Dendritic cell treated with granulocyte-macrophage colony-stimulating factor and Interleukin-4, amounts not matched to agents 40 ng/mL and 50 ng/mL, for 4 days (primary cell): ENCODE measurements around the gene SLC6A7.

Experiments used
- H3K27ac Mint-ChIP-seq: one replicate; pipeline ENCODE4 v1.8.0; 2022; ENCODE audit warnings: mild to moderate bottlenecking, mixed read lengths
- H3K27me3 Mint-ChIP-seq: one replicate; pipeline ENCODE4 v1.8.0; 2022; ENCODE audit warnings: mild to moderate bottlenecking, mixed read lengths
- H3K36me3 Mint-ChIP-seq: one replicate; pipeline ENCODE4 v1.8.0; 2022; ENCODE audit warnings: low read depth, mixed read lengths
- H3K4me1 Mint-ChIP-seq: one replicate; pipeline ENCODE4 v1.8.0; 2022; ENCODE audit warnings: low read depth, mixed read lengths
- H3K4me3 Mint-ChIP-seq: one replicate; pipeline ENCODE4 v1.8.0; 2022; ENCODE audit warnings: mild to moderate bottlenecking, moderate library complexity, mixed read lengths
- H3K9me3 Mint-ChIP-seq: one replicate; pipeline ENCODE4 v1.8.0; 2022; ENCODE audit warnings: mixed read lengths
- intact Hi-C: fragments of 100-400 bp; cut with micrococcal nuclease; formaldehyde crosslinking; loops from one replicate; pipeline ENCODE4 v1.15.0; 2022

SLC6A7 gene

GRCh38 chr5:150161242-150162141, 28.4 kb upstream of the SLC6A7 start:
- Mint-ChIP-seq H3K27me3 (peaks cover 37% of the 10 kb centered on the region), H3K36me3 (no peaks in the 10 kb centered on the region), H3K27ac (no peak overlapping the region), H3K9me3 (no peaks in the 10 kb centered on the region), H3K4me3 (no peak overlapping the region), H3K4me1 (peaks cover 34% of the 10 kb centered on the region)
- intact Hi-C loops, result loop anchor here (1.0 kb wide), 1 partner anchor 57 kb away; no protein-coding TSS in a partner anchor

- H3K36me3 Mint-ChIP-seq, result no peaks in the 10 kb centered on the region
- H3K27me3 Mint-ChIP-seq, result peaks cover 32% of the 10 kb centered on the region
- no peaks in the 10 kb centered on the region for H3K9me3 Mint-ChIP-seq
- H3K4me1 Mint-ChIP-seq, result peaks cover 34% of the 10 kb centered on the region
- intact Hi-C loops, result no loop called here
- H3K4me3 Mint-ChIP-seq, result no peak overlapping the region
- H3K27ac Mint-ChIP-seq, result no peak overlapping the region
Measured at GRCh38 chr5:150162142-150162513, 27.7 kb upstream of the SLC6A7 start.

DNA sequence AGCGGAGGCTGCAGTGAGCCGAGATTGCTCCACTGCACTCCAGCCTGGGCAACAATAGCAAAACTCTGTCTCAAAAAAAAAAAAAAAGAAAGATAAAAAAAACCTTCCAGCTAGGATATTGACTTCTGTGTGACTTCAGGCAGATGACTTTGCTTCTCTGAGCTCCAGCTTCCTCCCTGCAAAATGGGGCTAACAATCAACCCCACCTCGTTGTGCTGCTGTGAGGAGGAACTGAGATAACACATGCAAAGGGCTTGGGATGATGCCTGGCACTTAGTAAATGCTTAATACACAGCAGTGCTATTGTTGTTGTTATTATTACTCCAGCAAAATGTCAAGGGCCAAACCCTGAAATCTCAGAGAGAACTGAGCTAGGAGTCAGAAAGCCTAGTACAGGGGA, 26.8 kb upstream of the SLC6A7 start:
- intact Hi-C loops, result no loop called here
- H3K4me1 Mint-ChIP-seq, result peaks cover 38% of the 10 kb centered on the region
- H3K4me3 Mint-ChIP-seq, result no peak overlapping the region
- H3K27ac Mint-ChIP-seq, result no peak overlapping the region
- H3K36me3 Mint-ChIP-seq, result no peaks in the 10 kb centered on the region
- H3K27me3 Mint-ChIP-seq, result peaks cover 33% of the 10 kb centered on the region
- no peaks in the 10 kb centered on the region for H3K9me3 Mint-ChIP-seq

- peak overlapping the region; percentile 67 for H3K27ac Mint-ChIP-seq
- H3K9me3 Mint-ChIP-seq, result no peaks in the 10 kb centered on the region
- peaks cover 39% of the 10 kb centered on the region for H3K4me1 Mint-ChIP-seq
- intact Hi-C loops, result no loop called here
- peaks cover 37% of the 10 kb centered on the region for H3K27me3 Mint-ChIP-seq
- H3K4me3 Mint-ChIP-seq, result no peak overlapping the region
- H3K36me3 Mint-ChIP-seq, result no peaks in the 10 kb centered on the region
Measured at GRCh38 chr5:150163547-150164059, 26.3 kb upstream of the SLC6A7 start.

DNA sequence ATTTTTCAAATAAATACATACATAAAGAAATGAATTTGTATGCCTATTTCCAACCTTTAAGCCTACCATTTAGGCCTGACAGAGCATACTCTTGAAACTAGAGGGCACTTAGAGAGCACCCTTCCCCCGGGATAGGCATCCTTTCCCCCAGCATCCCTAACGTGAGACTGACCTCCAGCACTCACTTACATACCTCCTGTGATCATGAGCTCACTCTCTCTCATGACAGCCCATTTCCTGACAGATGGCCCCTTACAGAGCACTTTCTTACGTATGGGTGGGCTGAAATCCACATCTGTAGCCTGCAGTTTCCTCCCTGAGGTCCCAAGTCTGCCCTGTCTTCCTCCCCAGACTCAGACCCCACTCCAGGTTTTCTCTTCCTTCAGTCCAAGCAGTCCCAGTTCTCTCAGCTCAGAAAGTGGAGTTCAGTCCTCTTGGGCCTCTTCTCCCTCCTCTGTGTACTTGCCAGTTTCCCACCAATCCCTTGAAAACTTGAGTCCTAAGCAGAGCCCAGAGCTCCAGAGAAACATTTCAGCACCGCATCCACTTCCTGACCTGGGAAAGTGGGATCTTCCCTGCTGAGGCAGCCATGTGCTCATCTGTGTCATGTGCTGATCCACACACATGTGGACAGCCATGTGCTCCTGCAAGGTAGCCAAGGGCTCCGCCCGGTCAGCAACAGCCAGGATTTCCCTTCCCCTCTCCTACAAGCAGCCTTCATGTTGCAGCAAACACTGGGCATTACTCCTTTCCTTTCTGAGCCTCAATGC, 25.5 kb upstream of the SLC6A7 start:
- Mint-ChIP-seq H3K4me3 (no peak overlapping the region), H3K9me3 (no peaks in the 10 kb centered on the region), H3K36me3 (no peaks in the 10 kb centered on the region), H3K27me3 (peaks cover 45% of the 10 kb centered on the region), H3K27ac (peak overlapping the region; percentile 67), H3K4me1 (peaks cover 45% of the 10 kb centered on the region)
- intact Hi-C loops, result no loop called here

- H3K27ac Mint-ChIP-seq, result no peak overlapping the region
- H3K9me3 Mint-ChIP-seq, result no peaks in the 10 kb centered on the region
- H3K4me1 Mint-ChIP-seq, result peaks cover 45% of the 10 kb centered on the region
- H3K27me3 Mint-ChIP-seq, result peaks cover 61% of the 10 kb centered on the region
- H3K36me3 Mint-ChIP-seq, result no peaks in the 10 kb centered on the region
- intact Hi-C loops, result no loop called here
- H3K4me3 Mint-ChIP-seq, result no peak overlapping the region
Measured at GRCh38 chr5:150166037-150166649, 23.7 kb upstream of the SLC6A7 start.

DNA sequence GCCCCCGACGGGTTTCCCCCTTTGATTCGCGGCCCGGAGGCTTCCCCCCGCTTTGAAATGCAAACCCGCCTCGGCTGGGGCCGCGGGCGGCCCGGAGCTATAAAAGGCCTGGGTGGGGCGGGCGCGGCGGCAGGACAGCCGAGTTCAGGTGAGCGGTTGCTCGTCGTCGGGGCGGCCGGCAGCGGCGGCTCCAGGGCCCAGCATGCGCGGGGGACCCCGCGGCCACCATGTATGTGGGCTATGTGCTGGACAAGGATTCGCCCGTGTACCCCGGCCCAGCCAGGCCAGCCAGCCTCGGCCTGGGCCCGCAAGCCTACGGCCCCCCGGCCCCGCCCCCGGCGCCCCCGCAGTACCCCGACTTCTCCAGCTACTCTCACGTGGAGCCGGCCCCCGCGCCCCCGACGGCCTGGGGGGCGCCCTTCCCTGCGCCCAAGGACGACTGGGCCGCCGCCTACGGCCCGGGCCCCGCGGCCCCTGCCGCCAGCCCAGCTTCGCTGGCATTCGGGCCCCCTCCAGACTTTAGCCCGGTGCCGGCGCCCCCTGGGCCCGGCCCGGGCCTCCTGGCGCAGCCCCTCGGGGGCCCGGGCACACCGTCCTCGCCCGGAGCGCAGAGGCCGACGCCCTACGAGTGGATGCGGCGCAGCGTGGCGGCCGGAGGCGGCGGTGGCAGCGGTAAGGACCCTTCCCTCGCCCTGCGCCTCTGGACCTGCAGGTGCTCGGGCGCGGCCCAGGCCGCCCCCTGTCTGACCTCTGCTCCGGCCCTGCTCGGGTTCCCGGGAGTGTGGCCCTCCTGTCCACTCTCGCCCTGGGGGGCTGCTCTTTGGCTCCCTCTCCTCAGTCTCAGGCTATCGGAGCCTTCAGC, 23.0 kb upstream of the SLC6A7 start, which contains the start of gene CDX1:
TSS of gene CDX1 (plus strand) at position 129 of the 862 bp plus-strand sequence. CDS start at position 228, 99 bp downstream.
- Mint-ChIP-seq H3K4me1 (peaks cover 41% of the 10 kb centered on the region), H3K27me3 (peaks cover 61% of the 10 kb centered on the region), H3K36me3 (no peaks in the 10 kb centered on the region), H3K4me3 (no peak within 1 kb of the TSS), H3K27ac (no peak within 1 kb of the TSS), H3K9me3 (no peaks in the 10 kb centered on the region)
- intact Hi-C loops, result no loop called here

- Mint-ChIP-seq H3K27me3 (peaks cover 66% of the 10 kb centered on the region), H3K27ac (no peak overlapping the region)
- intact Hi-C loops, result no loop called here
Measured at GRCh38 chr5:150167512-150167850, 22.4 kb upstream of the SLC6A7 start.

GRCh38 chr5:150167908-150168307, 22.0 kb upstream of the SLC6A7 start:
- Mint-ChIP-seq H3K4me1 (peaks cover 31% of the 10 kb centered on the region), H3K27me3 (peaks cover 66% of the 10 kb centered on the region), H3K27ac (no peak overlapping the region), H3K36me3 (no peaks in the 10 kb centered on the region), H3K9me3 (no peaks in the 10 kb centered on the region), H3K4me3 (no peak overlapping the region)
- intact Hi-C loops, result no loop called here

More at GRCh38 chr5:150167512-150167850, 22.4 kb upstream of the SLC6A7 start:
- H3K4me1 Mint-ChIP-seq, result peaks cover 35% of the 10 kb centered on the region
- H3K4me3 Mint-ChIP-seq, result no peak overlapping the region
- H3K9me3 Mint-ChIP-seq, result no peaks in the 10 kb centered on the region
- no peaks in the 10 kb centered on the region for H3K36me3 Mint-ChIP-seq

GRCh38 chr5:150168864-150169263, 21.0 kb upstream of the SLC6A7 start:
- Mint-ChIP-seq H3K36me3 (no peaks in the 10 kb centered on the region), H3K4me1 (peaks cover 21% of the 10 kb centered on the region), H3K27me3 (peaks cover 73% of the 10 kb centered on the region), H3K27ac (no peak overlapping the region), H3K4me3 (no peak overlapping the region), H3K9me3 (no peaks in the 10 kb centered on the region)
- intact Hi-C loops, result no loop called here

DNA sequence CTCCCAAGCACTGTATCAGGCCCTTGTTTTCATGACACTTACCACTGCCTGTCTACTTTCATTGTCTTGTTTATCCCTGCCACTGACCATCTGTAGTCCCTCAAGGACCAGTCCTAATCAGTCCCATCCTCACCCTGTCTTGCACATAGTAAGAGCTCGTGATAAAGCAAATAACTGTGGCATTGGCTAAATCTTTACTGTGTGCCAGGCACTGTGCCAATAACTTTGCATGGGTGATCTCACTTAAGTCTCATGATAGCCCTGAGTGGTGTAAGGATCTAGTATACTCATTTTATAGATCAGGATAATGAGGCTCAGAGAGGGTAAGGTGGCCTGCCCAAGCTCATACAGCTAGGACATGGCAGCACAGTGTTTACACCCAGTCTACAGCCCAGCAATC, 17.7 kb upstream of the SLC6A7 start:
- Mint-ChIP-seq H3K4me1 (peaks cover 11% of the 10 kb centered on the region), H3K36me3 (no peaks in the 10 kb centered on the region), H3K4me3 (no peak overlapping the region), H3K9me3 (no peaks in the 10 kb centered on the region), H3K27me3 (peaks cover 56% of the 10 kb centered on the region), H3K27ac (no peak overlapping the region)
- intact Hi-C loops, result no loop called here

DNA sequence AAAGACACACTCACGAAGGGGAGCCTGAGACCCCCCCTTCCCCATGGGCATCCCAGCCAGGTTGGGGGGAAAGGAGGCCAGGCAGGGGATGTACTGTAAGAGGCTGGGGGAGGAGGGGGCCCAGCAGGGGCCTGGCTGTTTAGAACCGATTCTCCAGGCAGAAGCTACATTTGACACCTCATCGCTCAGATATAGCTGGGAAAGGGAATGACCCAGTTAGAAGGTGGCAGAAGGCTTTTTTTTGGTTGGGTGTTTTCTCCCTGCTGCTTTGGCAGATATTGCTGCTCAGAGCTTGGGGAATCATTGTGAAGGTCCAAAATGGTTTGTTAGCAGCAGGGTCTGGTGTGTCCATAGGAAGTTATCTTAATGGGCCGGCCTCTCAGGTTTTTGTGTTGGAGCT, 17.3 kb upstream of the SLC6A7 start:
- Mint-ChIP-seq H3K9me3 (no peaks in the 10 kb centered on the region), H3K4me3 (no peak overlapping the region), H3K27ac (no peak overlapping the region), H3K36me3 (no peaks in the 10 kb centered on the region), H3K27me3 (peaks cover 52% of the 10 kb centered on the region), H3K4me1 (peaks cover 8% of the 10 kb centered on the region)
- intact Hi-C loops, result no loop called here

DNA sequence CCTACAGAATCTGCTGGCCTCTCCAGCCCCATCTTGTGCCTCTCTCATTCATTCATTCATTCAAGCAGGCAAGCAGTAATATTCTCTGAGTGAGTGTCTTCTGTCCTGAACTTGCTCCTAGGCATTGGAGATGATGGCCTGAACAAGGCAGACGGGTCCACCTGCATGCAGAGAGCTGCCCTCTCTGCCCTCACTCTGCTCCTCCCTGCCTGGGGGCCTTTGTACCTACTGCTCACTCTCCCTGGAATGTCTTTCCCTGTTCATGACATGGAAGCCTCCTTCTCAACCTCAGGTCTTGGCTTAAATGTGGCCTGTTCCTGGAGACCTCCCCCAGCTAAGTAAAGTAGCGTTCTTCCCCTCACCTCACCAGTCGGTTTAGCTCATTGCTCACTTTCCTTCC, 16.7 kb upstream of the SLC6A7 start:
- no peak overlapping the region for H3K4me3 Mint-ChIP-seq
- intact Hi-C loops, result no loop called here
- H3K27me3 Mint-ChIP-seq, result peaks cover 46% of the 10 kb centered on the region
- H3K36me3 Mint-ChIP-seq, result no peaks in the 10 kb centered on the region
- H3K27ac Mint-ChIP-seq, result no peak overlapping the region
- peaks cover 7% of the 10 kb centered on the region for H3K4me1 Mint-ChIP-seq
- no peaks in the 10 kb centered on the region for H3K9me3 Mint-ChIP-seq
